Gastrocnemius medialis (tissue), 4 donors: ENCODE results near the gene NOLC1.

Experiments
- POLR2A ChIP-seq, 2 donors: fragments of 450-650 bp; IDR thresholded peaks; one replicate each; pipeline ENCODE4 v1.6.1; 2017; ENCODE audit warnings: antibody characterized with exemption in 2 of 2, mild to moderate bottlenecking in 2 of 2, moderate library complexity in 2 of 2
- TF ChIP-seq, protein P1 (sequence below), 5 experiments: fragments of 450-650 bp in 3 of 5; fragments of 200-600 bp in 2 of 5; sonication (generic) in 2 of 5; IDR thresholded peaks in 4 of 5; conservative IDR thresholded peaks in 1 of 5; 1 replicate in 4 of 5; 2 replicates in 1 of 5; pipeline ENCODE4 v1.5.1; 2016 to 2019; ENCODE audit warnings: antibody characterized with exemption in 5 of 5, mild to moderate bottlenecking in 3 of 5, moderate library complexity in 3 of 5

DNA sequence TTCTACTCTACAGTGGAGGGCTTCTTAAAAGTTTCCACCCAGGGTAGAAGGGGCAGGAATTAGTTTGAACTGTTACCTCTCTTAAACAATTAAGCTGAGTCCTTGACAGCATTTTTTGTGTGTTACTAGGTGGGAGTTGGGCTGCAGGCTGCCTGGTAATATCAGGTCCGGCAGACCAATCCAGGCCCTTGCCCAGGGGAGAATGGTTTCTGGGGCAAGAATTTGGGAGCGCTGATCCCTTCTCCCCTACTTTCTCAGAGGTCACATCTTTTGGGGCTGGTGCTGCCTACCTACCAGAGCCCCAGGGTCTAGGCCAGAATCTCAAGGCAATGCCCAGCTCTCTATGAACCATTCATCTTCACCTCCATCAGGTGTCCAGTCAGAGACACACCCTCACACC, 17.8 kb upstream of the NOLC1 start:
- no peak for TF ChIP-seq POLR2A (IDR thresholded peaks at IDR 0.05)
- TF ChIP-seq, protein P1, sequence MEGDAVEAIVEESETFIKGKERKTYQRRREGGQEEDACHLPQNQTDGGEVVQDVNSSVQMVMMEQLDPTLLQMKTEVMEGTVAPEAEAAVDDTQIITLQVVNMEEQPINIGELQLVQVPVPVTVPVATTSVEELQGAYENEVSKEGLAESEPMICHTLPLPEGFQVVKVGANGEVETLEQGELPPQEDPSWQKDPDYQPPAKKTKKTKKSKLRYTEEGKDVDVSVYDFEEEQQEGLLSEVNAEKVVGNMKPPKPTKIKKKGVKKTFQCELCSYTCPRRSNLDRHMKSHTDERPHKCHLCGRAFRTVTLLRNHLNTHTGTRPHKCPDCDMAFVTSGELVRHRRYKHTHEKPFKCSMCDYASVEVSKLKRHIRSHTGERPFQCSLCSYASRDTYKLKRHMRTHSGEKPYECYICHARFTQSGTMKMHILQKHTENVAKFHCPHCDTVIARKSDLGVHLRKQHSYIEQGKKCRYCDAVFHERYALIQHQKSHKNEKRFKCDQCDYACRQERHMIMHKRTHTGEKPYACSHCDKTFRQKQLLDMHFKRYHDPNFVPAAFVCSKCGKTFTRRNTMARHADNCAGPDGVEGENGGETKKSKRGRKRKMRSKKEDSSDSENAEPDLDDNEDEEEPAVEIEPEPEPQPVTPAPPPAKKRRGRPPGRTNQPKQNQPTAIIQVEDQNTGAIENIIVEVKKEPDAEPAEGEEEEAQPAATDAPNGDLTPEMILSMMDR (IDR thresholded peaks at IDR 0.05 in 4 of 5, conservative IDR thresholded peaks at IDR 0.05 in 1 of 5): no peak
